ENCODE data around the gene ARMCX4.

- TF ChIP-seq GATA2 (IDR thresholded peaks at IDR 0.05; ENCODE audit: low read depth, low read length): no peak
- no peak for TF ChIP-seq GATA3 (IDR thresholded peaks at IDR 0.05; ENCODE audit: low read depth, low read length)
These were observed 22.7 kb downstream of the ARMCX4 start for GRCh38 chrX:101507986-101508385.
